Activated naive CD8-positive, alpha-beta T cell treated with anti-CD3 and anti-CD28 coated beads for 36 hours (primary cell): Measurements from ENCODE around the gene VDAC1. TPM values are rescaled to one million over a fixed set of nuclear protein-coding genes. Genes with fewer than 3 reads are reported as not detected.
"Not testable (repeated sequence)": the region's sequence is repeated elsewhere in the genome, so short reads cannot be mapped to it uniquely, and the experiment has no call there.

Experiments used
- DNase-seq: peaks from one replicate; pipeline ENCODE4 v3.0.0; 2021
- H3K27ac Mint-ChIP-seq: one replicate; pipeline ENCODE4 v1.8.0; 2022; ENCODE audit warnings: mild to moderate bottlenecking, moderate library complexity, mixed read lengths
- H3K27me3 Mint-ChIP-seq: one replicate; pipeline ENCODE4 v1.8.0; 2022; ENCODE audit warnings: mild to moderate bottlenecking, mixed read lengths
- H3K36me3 Mint-ChIP-seq: one replicate; pipeline ENCODE4 v1.8.0; 2021; ENCODE audit warnings: mild to moderate bottlenecking, mixed read lengths
- H3K4me1 Mint-ChIP-seq: one replicate; pipeline ENCODE4 v1.8.0; 2021; ENCODE audit warnings: mixed read lengths
- H3K4me3 Mint-ChIP-seq: one replicate; pipeline ENCODE4 v1.8.0; 2022; ENCODE audit warnings: mild to moderate bottlenecking, moderate library complexity, mixed read lengths
- H3K9me3 Mint-ChIP-seq: one replicate; pipeline ENCODE4 v1.8.0; 2022; ENCODE audit warnings: mixed read lengths
- total RNA-seq, 2 experiments: library from RNA; stranded (reverse); gene quantifications; one replicate each; pipeline ENCODE4 v1.2.3, GENCODE V29; 2021

VDAC1 gene
- total RNA-seq, 2 experiments from 2014 or later = 539 to 540 TPM

DNA sequence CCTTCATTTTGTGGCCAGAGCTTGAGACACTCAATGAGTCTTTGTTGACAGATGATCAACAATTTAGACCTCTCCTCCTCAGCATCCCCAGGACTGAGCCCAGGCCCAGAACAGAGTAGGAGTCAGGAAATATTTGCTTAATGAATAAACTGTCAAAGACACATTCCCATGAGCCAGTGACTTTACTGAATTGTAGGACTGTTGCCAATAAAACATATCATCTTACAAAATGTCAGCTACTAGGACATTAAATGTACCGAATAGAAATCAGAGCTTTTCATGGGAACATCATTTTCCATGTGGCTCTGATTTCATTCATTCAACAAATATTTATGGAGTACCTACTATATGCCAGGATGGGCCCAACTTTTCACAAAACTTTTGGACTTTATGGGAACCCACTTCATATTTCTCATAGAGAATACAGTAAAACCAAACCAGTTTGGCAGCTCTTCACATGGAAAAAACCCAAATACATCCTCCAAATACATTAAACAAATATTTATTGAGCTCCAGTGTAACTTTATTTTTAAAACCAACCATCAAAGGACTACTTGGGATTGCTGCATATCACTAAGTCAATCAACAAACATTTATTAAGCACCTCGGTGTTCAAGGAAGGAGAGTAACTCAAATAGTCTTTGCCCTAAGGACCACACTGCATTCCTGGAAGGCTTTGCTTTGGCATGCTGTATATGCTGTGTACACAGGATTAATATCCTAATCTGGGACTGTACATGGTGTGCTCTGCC lies 11.4 kb downstream of the VDAC1 start:
- Mint-ChIP-seq H3K4me3 (no peak overlapping the region), H3K27ac (peak overlapping the region; percentile 48), H3K36me3 (peaks cover 24% of the 10 kb centered on the region), H3K9me3 (no peaks in the 10 kb centered on the region), H3K4me1 (peaks cover 36% of the 10 kb centered on the region), H3K27me3 (no peaks in the 10 kb centered on the region)
- DNase-seq = no peak

DNA sequence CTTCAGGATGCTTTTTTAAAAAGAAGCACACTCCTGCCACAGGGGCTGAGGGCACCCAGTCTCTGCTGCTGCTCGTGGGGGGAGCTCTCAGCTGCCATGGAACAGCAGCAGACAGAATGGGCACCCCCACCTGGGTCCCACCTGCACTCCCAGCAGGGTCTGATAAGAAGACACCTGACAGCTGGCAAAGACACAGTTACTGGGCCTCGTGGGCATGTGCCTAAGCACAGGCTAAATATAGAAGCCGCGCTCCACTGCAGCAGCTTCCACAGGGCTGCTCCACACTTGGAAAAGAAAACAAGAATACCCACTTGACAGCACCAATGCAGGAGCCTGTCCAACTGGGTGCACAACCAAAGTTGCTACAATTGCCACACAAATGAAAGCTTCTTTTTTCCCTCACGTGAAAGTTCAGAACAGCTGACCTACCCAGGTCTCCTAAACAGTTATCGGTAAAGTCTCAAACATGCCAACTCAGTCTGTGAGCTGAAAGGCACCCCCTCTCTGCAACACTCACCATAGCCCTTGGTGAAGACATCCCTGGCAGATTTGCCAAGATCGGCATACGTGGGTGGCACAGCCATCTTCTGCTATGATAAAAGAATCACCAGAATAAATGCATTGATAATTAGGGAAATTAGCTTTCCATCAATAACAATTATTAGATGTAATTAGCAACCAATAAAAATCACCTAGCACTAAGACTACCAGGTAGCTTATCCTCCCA lies 12.2 kb downstream of the VDAC1 start:
- Mint-ChIP-seq H3K27ac (no peak overlapping the region), H3K36me3 (peaks cover 27% of the 10 kb centered on the region), H3K9me3 (no peaks in the 10 kb centered on the region), H3K4me1 (peaks cover 33% of the 10 kb centered on the region), H3K4me3 (no peak overlapping the region), H3K27me3 (no peaks in the 10 kb centered on the region)
- no peak for DNase-seq

DNA sequence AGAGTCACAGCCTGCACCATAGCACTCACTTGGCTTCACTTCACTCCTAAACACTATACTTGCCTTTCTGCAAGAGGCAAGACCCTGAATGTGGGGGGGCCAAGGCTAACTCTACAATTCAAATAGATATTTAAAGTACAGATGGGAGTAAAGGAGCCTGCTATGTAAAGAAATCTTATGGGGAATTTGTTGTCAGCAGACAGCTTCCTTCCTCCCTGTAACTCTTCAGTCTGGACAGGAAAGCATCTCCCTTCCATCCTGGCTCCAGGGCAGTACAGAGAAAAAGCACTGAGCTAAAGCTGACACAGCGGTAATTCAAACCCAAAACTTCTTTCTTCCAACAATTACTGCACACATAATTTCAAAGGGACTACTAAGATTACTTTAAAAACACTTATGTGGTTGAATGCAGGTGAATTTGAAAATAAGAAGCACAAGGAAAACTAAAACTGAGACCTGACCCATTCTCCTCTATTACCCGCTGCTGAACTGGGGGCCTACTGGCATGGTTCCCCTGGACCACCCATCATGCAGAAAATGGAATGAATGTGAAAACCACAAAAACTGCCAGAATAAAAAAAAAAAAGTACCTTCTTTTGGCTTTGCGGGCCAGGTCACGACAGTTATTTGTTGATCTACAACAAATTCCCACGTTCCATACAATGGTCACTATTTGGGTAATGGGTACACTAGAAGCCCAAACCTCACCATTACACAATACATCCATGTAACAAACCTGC lies 13.4 kb downstream of the VDAC1 start:
- no peak overlapping the region for H3K4me3 Mint-ChIP-seq
- H3K27me3 Mint-ChIP-seq = no peaks in the 10 kb centered on the region
- DNase-seq = no peak
- H3K9me3 Mint-ChIP-seq = no peaks in the 10 kb centered on the region
- peaks cover 26% of the 10 kb centered on the region for H3K4me1 Mint-ChIP-seq
- H3K27ac Mint-ChIP-seq = no peak overlapping the region
- H3K36me3 Mint-ChIP-seq = peaks cover 31% of the 10 kb centered on the region

DNA sequence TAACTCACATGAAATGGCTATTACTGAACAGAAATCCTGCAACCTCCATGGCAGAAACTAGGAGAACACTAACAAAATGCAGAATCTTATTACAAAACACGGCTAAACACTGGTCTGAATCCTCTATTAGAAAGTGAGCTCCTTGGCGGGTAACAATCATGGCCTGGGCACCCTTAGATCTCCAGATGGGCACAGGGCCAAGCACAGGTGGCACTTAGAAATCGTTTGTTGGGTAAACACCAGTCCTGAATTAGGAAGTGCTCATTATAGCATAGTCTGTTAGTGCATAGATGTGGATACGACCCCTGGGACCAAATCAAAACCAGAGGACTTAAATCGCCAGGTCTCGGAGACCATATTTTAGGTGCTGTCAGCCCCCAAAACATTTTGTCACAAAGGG lies 14.4 kb downstream of the VDAC1 start:
- Mint-ChIP-seq H3K36me3 (peaks cover 35% of the 10 kb centered on the region), H3K27ac (no peak overlapping the region), H3K27me3 (no peaks in the 10 kb centered on the region), H3K4me1 (peaks cover 20% of the 10 kb centered on the region), H3K4me3 (no peak overlapping the region), H3K9me3 (no peaks in the 10 kb centered on the region)
- no peak for DNase-seq

DNA sequence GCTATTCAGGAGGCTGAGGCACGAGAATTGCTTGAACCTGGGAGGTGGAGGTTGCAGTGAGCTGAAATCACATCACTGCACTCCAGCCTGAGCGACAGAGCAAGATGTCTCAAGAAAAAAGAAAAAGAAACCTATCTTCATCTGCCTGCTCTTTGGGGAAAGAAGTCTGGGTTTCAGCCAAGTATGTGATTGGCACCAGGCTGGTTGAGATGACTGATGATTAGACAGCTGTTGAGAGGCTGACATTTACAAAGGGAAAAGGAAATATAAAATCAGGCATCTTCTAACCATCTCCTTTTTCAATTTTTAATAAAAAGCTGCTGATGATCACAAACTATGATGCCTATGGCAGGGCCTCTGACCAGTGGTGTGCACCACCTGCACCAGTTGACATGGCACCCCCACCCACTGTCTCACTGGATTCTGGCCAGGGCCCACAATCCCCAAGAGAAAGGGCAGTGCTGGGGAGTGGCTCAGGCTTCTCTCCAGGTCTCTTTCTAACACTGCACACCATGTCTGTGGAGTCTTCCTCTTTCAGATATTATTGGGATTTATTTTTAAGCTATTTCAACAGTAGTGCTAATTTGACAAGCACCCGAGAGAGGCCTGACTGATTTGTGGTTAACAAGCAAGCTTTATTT lies 19.1 kb downstream of the VDAC1 start:
- Mint-ChIP-seq H3K9me3 (no peaks in the 10 kb centered on the region), H3K27ac (no peak overlapping the region), H3K27me3 (no peaks in the 10 kb centered on the region), H3K36me3 (peaks cover 45% of the 10 kb centered on the region), H3K4me1 (peaks cover 8% of the 10 kb centered on the region), H3K4me3 (no peak overlapping the region)
- no peak for DNase-seq

DNA sequence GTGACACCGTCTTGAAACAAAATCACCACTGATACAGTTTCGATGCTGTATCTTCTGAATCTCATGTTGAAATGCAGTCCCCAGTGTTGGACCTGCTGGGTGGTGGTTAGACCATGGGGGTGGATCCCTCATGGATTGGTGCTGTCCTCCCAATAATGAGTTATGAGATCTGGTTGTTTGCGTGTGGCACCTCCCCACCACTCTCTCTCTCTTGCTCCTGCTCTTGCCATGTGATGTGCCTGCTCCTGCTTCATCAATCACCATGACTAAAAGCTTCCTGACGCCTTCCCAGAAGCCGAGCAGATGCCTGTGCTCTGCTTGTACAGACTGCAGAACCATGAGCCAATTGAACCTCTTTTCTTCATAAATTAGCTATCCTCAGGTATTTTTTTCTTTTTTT lies 21.1 kb downstream of the VDAC1 start:
- no peaks in the 10 kb centered on the region for H3K27me3 Mint-ChIP-seq
- DNase-seq = no peak
- peaks cover 10% of the 10 kb centered on the region for H3K4me1 Mint-ChIP-seq
- no peak overlapping the region for H3K27ac Mint-ChIP-seq
- H3K9me3 Mint-ChIP-seq = no peaks in the 10 kb centered on the region
- peaks cover 36% of the 10 kb centered on the region for H3K36me3 Mint-ChIP-seq
- H3K4me3 Mint-ChIP-seq = no peak overlapping the region

DNA sequence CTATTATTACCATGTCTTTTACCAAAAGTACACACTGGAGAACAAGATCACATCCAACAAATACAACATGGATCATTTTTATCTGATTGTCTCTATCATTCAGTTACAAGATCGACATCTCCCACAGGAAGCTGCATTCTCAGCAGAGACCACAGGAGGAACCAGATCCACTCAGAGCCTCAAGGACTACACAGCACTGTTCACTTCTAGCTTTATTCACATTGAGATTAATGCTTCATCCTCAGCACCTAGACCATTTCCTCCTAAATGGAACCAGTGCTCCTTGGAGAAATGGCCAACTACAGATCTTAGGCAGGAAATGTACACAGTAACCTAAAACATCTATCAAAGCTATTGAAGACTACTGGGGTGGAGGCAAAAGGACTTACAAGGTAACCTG lies 23.1 kb downstream of the VDAC1 start:
- Mint-ChIP-seq H3K9me3 (no peaks in the 10 kb centered on the region), H3K27me3 (no peaks in the 10 kb centered on the region), H3K36me3 (peaks cover 35% of the 10 kb centered on the region), H3K27ac (peak overlapping the region; percentile 65), H3K4me3 (no peak overlapping the region), H3K4me1 (peaks cover 23% of the 10 kb centered on the region)
- DNase-seq = no peak

DNA sequence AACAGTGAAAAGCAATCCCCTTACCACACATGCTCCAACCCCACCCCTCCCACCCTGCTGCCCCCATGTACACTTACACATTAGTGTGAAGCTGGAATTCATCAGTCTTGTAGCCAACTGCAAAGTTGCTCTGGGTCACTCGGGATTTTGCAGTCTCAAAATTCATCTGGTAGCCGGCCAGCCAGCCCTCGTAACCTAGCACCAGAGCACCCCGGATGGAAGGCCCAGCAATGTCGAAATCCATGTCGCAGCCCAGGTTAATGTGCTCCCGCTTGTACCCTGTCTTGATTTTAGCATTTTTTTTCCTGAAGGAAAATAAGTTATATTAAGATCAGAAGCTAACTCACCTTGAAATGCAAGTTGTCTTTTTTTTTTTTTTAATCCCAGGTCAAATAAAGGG lies 24.1 kb downstream of the VDAC1 start:
- DNase-seq = no peak
- Mint-ChIP-seq H3K9me3 (no peaks in the 10 kb centered on the region), H3K4me1 (peaks cover 23% of the 10 kb centered on the region), H3K27me3 (no peaks in the 10 kb centered on the region), H3K4me3 (no peak overlapping the region), H3K36me3 (peaks cover 41% of the 10 kb centered on the region), H3K27ac (no peak overlapping the region)

DNA sequence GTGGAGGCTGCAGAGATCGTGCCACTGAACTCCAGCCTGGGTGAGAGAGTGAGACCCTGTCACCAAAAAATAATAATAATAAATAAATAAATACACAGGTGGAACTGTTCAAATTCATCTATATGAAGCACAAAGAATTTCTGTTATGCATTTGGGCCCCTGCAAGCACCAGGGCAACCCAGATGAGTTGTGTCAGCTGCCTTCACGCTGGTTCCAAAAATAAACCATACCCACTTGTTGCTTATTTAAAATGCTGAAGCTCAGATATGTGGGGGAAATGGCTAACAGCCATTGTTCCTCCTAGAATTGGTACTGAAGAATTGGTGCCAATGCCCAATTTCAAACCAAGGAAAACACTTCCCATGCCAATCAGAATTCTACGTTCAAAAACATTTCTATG lies 25.8 kb downstream of the VDAC1 start:
- Mint-ChIP-seq H3K4me1 (peaks cover 23% of the 10 kb centered on the region), H3K4me3 (no peak overlapping the region), H3K9me3 (no peaks in the 10 kb centered on the region), H3K36me3 (peaks cover 51% of the 10 kb centered on the region), H3K27ac (no peak overlapping the region), H3K27me3 (no peaks in the 10 kb centered on the region)
- no peak for DNase-seq

DNA sequence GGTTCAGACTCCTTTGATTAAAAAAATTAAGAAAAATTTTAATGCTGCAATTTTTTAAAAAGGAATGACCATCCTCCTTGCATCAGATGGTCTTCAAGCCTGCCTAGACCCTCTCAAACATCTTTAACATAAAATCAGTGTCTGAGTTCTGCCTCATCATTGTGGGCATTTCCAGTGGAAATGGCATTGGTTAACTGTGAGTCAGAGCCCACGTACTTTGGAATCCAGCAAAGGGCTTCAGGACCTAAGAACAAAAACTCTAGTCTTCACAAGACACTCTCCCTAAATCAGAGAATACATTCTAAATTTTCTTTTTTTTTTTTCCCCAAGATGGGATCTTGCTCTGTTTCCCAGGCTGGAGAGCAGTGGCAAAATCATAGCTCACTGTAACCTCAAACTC lies 26.9 kb downstream of the VDAC1 start:
- no peak for DNase-seq
- peaks cover 47% of the 10 kb centered on the region for H3K36me3 Mint-ChIP-seq
- no peaks in the 10 kb centered on the region for H3K9me3 Mint-ChIP-seq
- peak overlapping the region; percentile 66 for H3K27ac Mint-ChIP-seq
- H3K27me3 Mint-ChIP-seq = no peaks in the 10 kb centered on the region
- no peak overlapping the region for H3K4me3 Mint-ChIP-seq
- H3K4me1 Mint-ChIP-seq = peaks cover 23% of the 10 kb centered on the region

DNA sequence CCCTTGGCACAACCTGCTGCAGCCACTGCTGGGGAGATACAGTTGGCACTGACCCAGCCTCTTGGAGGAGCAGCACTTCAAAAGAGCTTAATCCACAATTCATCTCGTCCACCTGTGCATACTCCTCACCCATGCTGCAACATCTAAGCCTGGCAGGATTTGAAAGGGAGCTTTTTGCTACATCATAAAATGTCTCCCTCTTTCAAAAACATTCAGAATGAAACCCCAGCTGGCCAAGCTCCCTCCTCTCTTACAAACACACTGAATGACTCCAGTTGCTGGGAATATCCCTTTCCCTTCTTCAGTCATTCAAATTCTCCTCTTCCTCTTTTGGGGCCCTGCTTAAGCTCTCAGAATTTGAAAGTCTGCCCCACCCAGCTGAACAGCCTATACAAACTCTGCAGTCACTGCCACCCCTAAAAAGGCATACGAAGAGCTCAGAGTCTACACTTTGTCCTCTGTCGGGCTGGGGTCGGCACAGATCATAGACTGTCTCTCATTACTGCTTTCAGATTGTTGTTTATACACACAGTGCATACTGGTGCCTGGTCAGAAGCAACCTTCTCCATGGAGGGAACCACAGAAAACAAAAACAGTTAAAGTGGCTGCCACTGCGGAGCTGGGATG lies 27.5 kb downstream of the VDAC1 start:
- peaks cover 22% of the 10 kb centered on the region for H3K4me1 Mint-ChIP-seq
- DNase-seq = no peak
- peaks cover 42% of the 10 kb centered on the region for H3K36me3 Mint-ChIP-seq

DNA sequence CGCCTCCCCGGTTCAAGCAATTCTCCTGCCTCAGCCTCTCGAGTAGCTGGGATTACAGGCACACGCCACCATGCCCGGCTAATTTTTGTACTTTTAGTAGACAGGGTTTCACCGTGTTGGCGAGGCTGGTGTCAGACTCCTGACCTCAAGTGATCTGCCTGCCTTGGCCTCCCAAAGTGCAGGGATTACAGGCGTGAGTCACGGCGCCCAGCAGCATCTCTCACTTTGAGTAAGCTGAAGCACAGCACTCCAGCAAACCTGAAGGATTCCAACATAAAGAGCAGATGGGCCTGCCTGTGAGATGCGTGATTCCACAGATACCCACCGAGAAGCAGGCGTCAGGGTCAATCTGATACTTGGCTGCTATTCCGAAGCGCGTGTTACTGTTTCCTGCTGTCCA lies 29.2 kb downstream of the VDAC1 start:
- H3K27ac Mint-ChIP-seq, H3K4me3 Mint-ChIP-seq, H3K27me3 Mint-ChIP-seq, H3K9me3 Mint-ChIP-seq, DNase-seq: not testable (repeated sequence)
- Mint-ChIP-seq H3K4me1 (peaks cover 21% of the 10 kb centered on the region), H3K36me3 (peaks cover 34% of the 10 kb centered on the region)

More for the DNA sequence above, 27.5 kb downstream of the VDAC1 start:
- no peaks in the 10 kb centered on the region for H3K9me3 Mint-ChIP-seq
- H3K27ac Mint-ChIP-seq = peak overlapping the region; percentile 66
- no peak overlapping the region for H3K4me3 Mint-ChIP-seq
- no peaks in the 10 kb centered on the region for H3K27me3 Mint-ChIP-seq

DNA sequence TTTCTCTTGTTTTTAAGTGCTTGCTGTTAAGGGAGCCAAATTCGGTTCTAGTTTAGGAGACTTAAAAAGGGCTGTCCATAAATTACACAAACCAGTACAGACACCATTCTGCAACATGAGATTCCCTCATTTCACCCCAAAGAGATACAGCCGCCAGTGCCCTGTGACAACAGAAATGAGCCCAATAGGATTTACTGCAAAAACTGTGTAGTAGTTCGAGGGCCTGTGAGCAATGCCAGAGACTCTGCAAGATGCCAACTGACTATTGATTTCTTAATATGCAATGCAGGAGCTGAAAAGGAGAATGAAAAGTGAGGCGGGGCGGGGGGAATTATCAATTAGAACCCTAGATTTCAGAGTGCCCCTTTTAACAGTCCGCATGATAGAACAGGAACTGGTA lies 30.6 kb downstream of the VDAC1 start:
- no peak for DNase-seq
- Mint-ChIP-seq H3K4me1 (peaks cover 30% of the 10 kb centered on the region), H3K4me3 (no peak overlapping the region), H3K27me3 (no peaks in the 10 kb centered on the region), H3K36me3 (peaks cover 40% of the 10 kb centered on the region), H3K27ac (no peak overlapping the region), H3K9me3 (no peaks in the 10 kb centered on the region)

DNA sequence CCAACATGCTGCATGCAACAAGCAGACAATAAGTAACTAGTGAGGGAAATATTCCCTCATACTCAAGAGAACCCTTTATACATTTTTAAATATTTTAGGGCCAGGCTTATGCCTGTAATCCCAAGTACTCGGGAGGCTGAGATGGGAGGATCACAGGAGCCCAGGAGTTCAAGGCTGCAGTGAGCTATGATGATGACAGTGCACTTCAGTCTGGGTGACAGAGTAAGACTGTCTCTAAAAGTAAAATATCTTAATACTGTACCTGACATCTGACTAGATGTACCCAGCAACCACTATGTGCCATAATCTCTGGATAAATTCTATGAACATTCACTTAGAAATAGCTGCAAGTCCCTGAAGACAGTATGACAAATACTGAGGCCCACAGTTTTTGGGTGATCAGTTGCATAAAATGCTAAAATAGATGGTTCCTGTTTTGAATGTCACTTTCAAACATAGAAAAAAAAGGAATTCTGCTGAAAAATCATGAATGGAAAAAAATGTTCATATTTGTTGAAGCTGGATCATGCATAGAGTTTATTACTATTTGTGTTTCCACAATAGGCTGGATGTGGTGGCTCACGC lies 34.4 kb downstream of the VDAC1 start:
- Mint-ChIP-seq H3K9me3 (no peaks in the 10 kb centered on the region), H3K27me3 (peaks cover 4% of the 10 kb centered on the region), H3K27ac (peak overlapping the region; percentile 54), H3K4me1 (peaks cover 36% of the 10 kb centered on the region), H3K36me3 (peaks cover 37% of the 10 kb centered on the region), H3K4me3 (no peak overlapping the region)
- DNase-seq = no peak
